GM12878 (cell line): ENCODE results near the gene SOWAHC. TPM values are rescaled to one million over a fixed set of nuclear protein-coding genes. Genes with fewer than 3 reads are reported as not detected.

Source experiments
- ATAC-seq: fragments of 200-7000 bp; cut with Tn5 transposase; 3 replicates; pipeline ENCODE4 v1.9.1; 2020; ENCODE audit warnings: mild to moderate bottlenecking, moderate library complexity
- BruUV-seq: library from RNA; stranded (reverse); fragments of 400-500 nt; replicated peaks from 2 replicates; lab custom pipeline; 2021; lab: Mats Ljungman, UMichigan
- CTCF ChIA-PET: fragments of 300-600 bp; sonication (Branson Sonifier 250); formaldehyde crosslinking; extraction: SDS; loops from one replicate; lab custom pipeline; 2021; ENCODE audit warnings: inconsistent platforms; lab: Yijun Ruan, JAX
- POLR2A ChIA-PET: fragments of 350-600 bp; formaldehyde crosslinking; extraction: SDS; loops from one replicate; lab custom pipeline; 2021; ENCODE audit warnings: inconsistent platforms; lab: Charles Lee
- RAD21 ChIA-PET: fragments of 300-600 bp; sonication (Branson Sonifier 250); formaldehyde crosslinking; loops from one replicate; lab custom pipeline; 2023; ENCODE audit warnings: antibody characterized with exemption; ENCODE audit not compliant: unreplicated experiment; lab: Charles Lee
- SMC1A ChIA-PET: fragments of 300-600 bp; sonication (Branson Sonifier 250); formaldehyde crosslinking; loops from one replicate; lab custom pipeline; 2023; ENCODE audit not compliant: unreplicated experiment, uncharacterized antibody; lab: Charles Lee
- DNase-seq: peaks from one replicate; pipeline ENCODE4 v3.0.0-alpha.2; 2011; ENCODE audit warnings: low read depth, low spot score
- FAIRE-seq: peaks from 3 replicates; lab custom pipeline; 2011; peaks lifted over from hg19 to GRCh38; lab: Jason Lieb, UNC
- H2AFZ ChIP-seq: 2 replicates; pipeline ENCODE4 v1.6.0; 2011; ENCODE audit warnings: low read depth, low read length, control low read depth; ENCODE audit not compliant: control insufficient read depth
- H3K27ac ChIP-seq: 2 replicates; pipeline ENCODE4 v1.5.1; 2011; ENCODE audit warnings: control low read depth; ENCODE audit not compliant: control insufficient read depth, insufficient read depth
- H3K27me3 ChIP-seq, 2 experiments: replicated peaks in 1 of 2; 2 replicates each; pipeline versions ENCODE4 v1.6.0 to v1.6.1; 2011; ENCODE audit warnings: low read length in 1 of 2; ENCODE audit not compliant: control insufficient read depth in 2 of 2, insufficient read depth in 2 of 2
- H3K36me3 ChIP-seq, 2 experiments: 2 replicates each; pipeline ENCODE4 v1.5.1; 2011; ENCODE audit warnings: low read length in 1 of 2; ENCODE audit not compliant: control insufficient read depth in 2 of 2, insufficient read depth in 2 of 2
- H3K4me1 ChIP-seq: 2 replicates; pipeline ENCODE4 v1.6.1; 2011; ENCODE audit warnings: mild to moderate bottlenecking, low read length, moderate library complexity, mixed read lengths; ENCODE audit not compliant: control insufficient read depth, insufficient read depth
- H3K4me2 ChIP-seq: 2 replicates; pipeline ENCODE4 v1.6.0; 2011; ENCODE audit warnings: control low read depth; ENCODE audit not compliant: control insufficient read depth, insufficient read depth
- H3K4me3 ChIP-seq: fragments of 200-600 bp; sonication (generic); 2 replicates; pipeline ENCODE4 v1.5.1; 2016
- H3K79me2 ChIP-seq: 2 replicates; pipeline ENCODE4 v1.6.0; 2011; ENCODE audit warnings: low read length; ENCODE audit not compliant: control insufficient read depth, insufficient read depth
- H3K9ac ChIP-seq: 2 replicates; pipeline ENCODE4 v1.8.0; 2011; ENCODE audit warnings: low read length, control low read depth, mixed read lengths; ENCODE audit not compliant: control insufficient read depth, insufficient read depth
- H3K9me3 ChIP-seq: replicated peaks from 3 replicates; pipeline ENCODE4 v1.5.1; 2011; ENCODE audit warnings: mild to moderate bottlenecking, low read length; ENCODE audit not compliant: control insufficient read depth, insufficient read depth
- H4K20me1 ChIP-seq: 2 replicates; pipeline ENCODE4 v1.6.0; 2011; ENCODE audit not compliant: control insufficient read depth, insufficient read depth
- ATF3 ChIP-seq: IDR thresholded peaks from 2 replicates; pipeline ENCODE4 v1.6.1; 2011; ENCODE audit warnings: low read depth, mild to moderate bottlenecking, low read length, moderate library complexity, borderline replicate concordance; ENCODE audit errors: extremely low read depth
- BCL11A ChIP-seq: IDR thresholded peaks from 2 replicates; pipeline ENCODE4 v1.6.1; 2011; ENCODE audit warnings: low read depth, low read length
- DPF2 ChIP-seq: fragments of 450-650 bp; IDR thresholded peaks from 2 replicates; pipeline ENCODE4 v1.6.1; 2017; ENCODE audit warnings: mild to moderate bottlenecking
- E4F1 ChIP-seq: fragments of 450-650 bp; IDR thresholded peaks from 2 replicates; pipeline ENCODE4 v1.6.1; 2018; ENCODE audit warnings: borderline replicate concordance, mild to moderate bottlenecking; ENCODE audit not compliant: partially characterized antibody
- FOS ChIP-seq: IDR thresholded peaks from 3 replicates; pipeline ENCODE4 v1.6.1; 2011; ENCODE audit warnings: borderline replicate concordance; ENCODE audit not compliant: insufficient read length; ENCODE audit errors: extremely low read depth
- HSF1 ChIP-seq: fragments of 150-350 bp; IDR thresholded peaks from 2 replicates; pipeline ENCODE4 v1.6.1; 2014; ENCODE audit warnings: mild to moderate bottlenecking, low read depth, low read length
- IKZF1 ChIP-seq: fragments of 450-650 bp; conservative IDR thresholded peaks from 2 replicates; pipeline ENCODE4 v1.6.1; 2017; ENCODE audit warnings: antibody characterized with exemption, mild to moderate bottlenecking
- IRF4 ChIP-seq: IDR thresholded peaks from 2 replicates; pipeline ENCODE4 v1.6.1; 2011; ENCODE audit warnings: low read depth, low read length
- KDM1A ChIP-seq: fragments of 200-600 bp; sonication (generic); IDR thresholded peaks from 2 replicates; pipeline ENCODE4 v1.6.1; 2016; ENCODE audit warnings: borderline replicate concordance
- MAX ChIP-seq: IDR thresholded peaks from 2 replicates; pipeline ENCODE4 v1.6.1; 2012; ENCODE audit warnings: low read depth, low read length, improper control_type of control experiment
- MTA3 ChIP-seq: IDR thresholded peaks from 2 replicates; pipeline ENCODE4 v1.6.1; 2012; ENCODE audit warnings: low read length, inconsistent platforms, borderline replicate concordance
- RELA ChIP-seq: fragments of 450-650 bp; IDR thresholded peaks from 2 replicates; pipeline ENCODE4 v1.8.0; 2014; ENCODE audit warnings: borderline replicate concordance; ENCODE audit not compliant: partially characterized antibody
- RFX5 ChIP-seq: IDR thresholded peaks from 2 replicates; pipeline ENCODE4 v1.6.1; 2011; ENCODE audit warnings: low read depth, low read length, improper control_type of control experiment
- SMARCA5 ChIP-seq: fragments of 450-650 bp; IDR thresholded peaks from 2 replicates; pipeline ENCODE4 v1.6.1; 2017; ENCODE audit warnings: mild to moderate bottlenecking
- STAT3 ChIP-seq: IDR thresholded peaks from 2 replicates; pipeline ENCODE4 v1.6.1; 2011; ENCODE audit warnings: low read depth, low read length, improper control_type of control experiment
- TBL1XR1 ChIP-seq: IDR thresholded peaks from 2 replicates; pipeline ENCODE4 v1.6.1; 2012; ENCODE audit warnings: low read depth, low read length, improper control_type of control experiment
- TCF3 ChIP-seq: IDR thresholded peaks from 2 replicates; pipeline ENCODE4 v1.6.1; 2012; ENCODE audit warnings: low read depth, mild to moderate bottlenecking, low read length, borderline replicate concordance; ENCODE audit not compliant: insufficient read depth
- YBX1 ChIP-seq: fragments of 450-650 bp; IDR thresholded peaks from 2 replicates; pipeline ENCODE4 v1.6.1; 2016; ENCODE audit warnings: antibody characterized with exemption
- ZSCAN29 ChIP-seq: fragments of 450-650 bp; IDR thresholded peaks from 2 replicates; pipeline ENCODE4 v1.6.1; 2017; ENCODE audit warnings: mild to moderate bottlenecking, moderate library complexity
- WGBS: methylation state at CpG from one replicate; pipeline ENCODE4 v1.1.6; 2016; ENCODE audit warnings: low lambda C conversion rate; ENCODE audit not compliant: insufficient replicate concordance, insufficient coverage; ENCODE audit errors: missing lambda C conversion rate; 5-methylcytosine and 5-hydroxymethylcytosine counted together
- in situ Hi-C: fragments of 300-500 bp; cut with MboI; formaldehyde crosslinking; loops from 9 replicates; pipeline ENCODE4 v1.14.3; 2018; ENCODE audit warnings: mixed read lengths
- intact Hi-C: fragments of 100-400 bp; cut with micrococcal nuclease; formaldehyde crosslinking; loops from one replicate; pipeline ENCODE4 v1.14.2; 2022; ENCODE audit not compliant: unreplicated experiment
- polyA plus RNA-seq, 11 experiments: library from polyadenylated mRNA; depleted of rRNA in 4 of 11; unstranded in 6 of 11; stranded (reverse) in 5 of 11; fragments of >200 nt; fragmentation: Nextera tagmentation in 4 of 11; fragmentation: Illumina TruSeq in 1 of 11; extraction: Ambion mirVana in 4 of 11; extraction: Trizol in 1 of 11; gene quantifications; 1 replicate in 1 of 11; 2 replicates in 10 of 11; pipeline versions ENCODE4 v1.2.1 to v1.2.3, GENCODE V29; 2011 to 2016; ENCODE audit warnings: inconsistent platforms in 2 of 11, missing spikeins in 2 of 11, low read depth in 1 of 11
- total RNA-seq, 4 experiments: library from RNA; depleted of rRNA in 3 of 4; stranded (reverse); fragments of >200 nt in 3 of 4; fragmentation: Illumina TruSeq in 1 of 4; extraction: Trizol in 1 of 4; gene quantifications; 2 replicates each; pipeline versions ENCODE4 v1.2.1 to v1.2.3, GENCODE V29; 2013 to 2021
- TF ChIP-seq, protein P1 (sequence below): IDR thresholded peaks from 2 replicates; pipeline ENCODE4 v1.6.1; 2012; ENCODE audit warnings: low read depth, low read length, improper control_type of control experiment

The SOWAHC gene
- total and polyA plus RNA-seq, 10 of the 15 experiments (the other 5 are each of a cell fraction or from before 2014, with no cell fraction given) = 0.48 to 2.6 (median 1.8) TPM

- no peak for TF ChIP-seq E4F1
- TF ChIP-seq RELA = no peak
- no peak for TF ChIP-seq ZSCAN29
- TF ChIP-seq DPF2 = no peak
- no peak for TF ChIP-seq KDM1A
- no peak for TF ChIP-seq IRF4
- no peak for TF ChIP-seq YBX1
- no peak for TF ChIP-seq TBL1XR1
- no peak for TF ChIP-seq MTA3
Observed at GRCh38 chr2:109647636-109648035, 33.5 kb downstream of the SOWAHC start (continued).

GRCh38 chr2:109648041-109648527, 33.9 kb downstream of the SOWAHC start:
- no peak for ATAC-seq
- Histone ChIP-seq H3K27me3 (no peaks in the 10 kb centered on the region), H3K4me2 (no peak overlapping the region), H3K27ac (no peak overlapping the region), H3K9ac (no peak overlapping the region), H3K36me3 (no peaks in the 10 kb centered on the region), H3K4me1 (peaks cover 13% of the 10 kb centered on the region), H3K79me2 (no peaks in the 10 kb centered on the region), H3K9me3 (peaks cover 4% of the 10 kb centered on the region; the same call in 2 of the 3 replicates), H4K20me1 (no peaks in the 10 kb centered on the region), H3K4me3 (no peak overlapping the region), H2AFZ (no peak overlapping the region)
- ChIA-PET RAD21 (no interaction called here), CTCF (no interaction called here), POLR2A (interaction anchor here (0.6 kb wide), 2 partner anchors 40 to 678 kb away, joined by 3 read pairs; no protein-coding TSS in a partner anchor), SMC1A (no interaction called here)
- in situ Hi-C loops = no loop called here
- intact Hi-C loops = no loop called here
- no peak for DNase-seq
- peak; percentile 7 for FAIRE-seq
- WGBS = 45% methylated on average over 8 of the region's 8 CpGs
- BruUV-seq = no TSS peak
- no peak for TF ChIP-seq TCF3
- TF ChIP-seq FOS = no peak
- TF ChIP-seq TBL1XR1 = no peak
- no peak for TF ChIP-seq HSF1
- TF ChIP-seq IKZF1 = no peak
- no peak for TF ChIP-seq ZSCAN29
- no peak for TF ChIP-seq BCL11A
- TF ChIP-seq, protein P1, sequence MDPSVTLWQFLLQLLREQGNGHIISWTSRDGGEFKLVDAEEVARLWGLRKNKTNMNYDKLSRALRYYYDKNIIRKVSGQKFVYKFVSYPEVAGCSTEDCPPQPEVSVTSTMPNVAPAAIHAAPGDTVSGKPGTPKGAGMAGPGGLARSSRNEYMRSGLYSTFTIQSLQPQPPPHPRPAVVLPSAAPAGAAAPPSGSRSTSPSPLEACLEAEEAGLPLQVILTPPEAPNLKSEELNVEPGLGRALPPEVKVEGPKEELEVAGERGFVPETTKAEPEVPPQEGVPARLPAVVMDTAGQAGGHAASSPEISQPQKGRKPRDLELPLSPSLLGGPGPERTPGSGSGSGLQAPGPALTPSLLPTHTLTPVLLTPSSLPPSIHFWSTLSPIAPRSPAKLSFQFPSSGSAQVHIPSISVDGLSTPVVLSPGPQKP = no peak
- no peak for TF ChIP-seq RFX5
- no peak for TF ChIP-seq SMARCA5
- TF ChIP-seq STAT3 = no peak
- TF ChIP-seq MAX = no peak
- no peak for TF ChIP-seq ATF3
